GM18507 (cell line): Measurements from ENCODE around the gene WFDC2.
"Not testable (repeated sequence)": the region's sequence is repeated elsewhere in the genome, so short reads cannot be mapped to it uniquely, and the experiment has no call there.

Experiments used
- DNase-seq: peaks from one replicate; pipeline ENCODE4 v3.0.0; 2011; ENCODE audit warnings: low read depth; ENCODE audit not compliant: insufficient read length; ENCODE audit errors: extremely low spot score
- FAIRE-seq: peaks from 2 replicates; lab custom pipeline; 2011; peaks lifted over from hg19 to GRCh38; lab: Jason Lieb, UNC

The WFDC2 gene

GRCh38 chr20:45449528-45449927 is 20.0 kb upstream of the WFDC2 start:
- FAIRE-seq = no peak

GRCh38 chr20:45450097-45450818 is 19.3 kb upstream of the WFDC2 start:
- DNase-seq = no peak
- FAIRE-seq = peak; percentile 64

More at GRCh38 chr20:45449528-45449927, 20.0 kb upstream of the WFDC2 start:
- no peak for DNase-seq

GRCh38 chr20:45452238-45452637 is 17.3 kb upstream of the WFDC2 start:
- DNase-seq (no peak), FAIRE-seq (no peak)

GRCh38 chr20:45452772-45453691 is 16.5 kb upstream of the WFDC2 start:
- DNase-seq = no peak
- FAIRE-seq = no peak

- no peak for DNase-seq
Observed at GRCh38 chr20:45456632-45457031, 12.9 kb upstream of the WFDC2 start.

GRCh38 chr20:45459606-45460005 is 9.9 kb upstream of the WFDC2 start:
- FAIRE-seq = no peak
- DNase-seq = no peak

More at GRCh38 chr20:45456632-45457031, 12.9 kb upstream of the WFDC2 start:
- peak; percentile 56 for FAIRE-seq

- DNase-seq (no peak), FAIRE-seq (no peak)
Observed at GRCh38 chr20:45461225-45461624, 8.3 kb upstream of the WFDC2 start.

- FAIRE-seq = peak; percentile 83
- no peak for DNase-seq
Observed at GRCh38 chr20:45462711-45463509, 6.6 kb upstream of the WFDC2 start.

- FAIRE-seq (no peak), DNase-seq (no peak)
Observed at GRCh38 chr20:45463709-45464108, 5.8 kb upstream of the WFDC2 start.

- DNase-seq = no peak
- FAIRE-seq = no peak
Observed at GRCh38 chr20:45465491-45466266, 3.9 kb upstream of the WFDC2 start.

GRCh38 chr20:45467172-45467571 is 2.4 kb upstream of the WFDC2 start:
- no peak for DNase-seq
- no peak for FAIRE-seq

- FAIRE-seq (no peak), DNase-seq (no peak)
Observed at GRCh38 chr20:45467861-45468260, 1.7 kb upstream of the WFDC2 start.

- FAIRE-seq = peak; percentile 68
- no peak for DNase-seq
Observed at GRCh38 chr20:45470262-45470931, 844 bp downstream of the WFDC2 start.

GRCh38 chr20:45470937-45471336 is 1.4 kb downstream of the WFDC2 start:
- peak; percentile 39 for FAIRE-seq
- no peak for DNase-seq

- DNase-seq, FAIRE-seq: not testable (repeated sequence)
Observed at GRCh38 chr20:45472286-45472685, 2.7 kb downstream of the WFDC2 start.

- not testable (repeated sequence) for DNase-seq, FAIRE-seq
Observed at GRCh38 chr20:45477530-45478148, 8.1 kb downstream of the WFDC2 start.

GRCh38 chr20:45479822-45480221 is 10.3 kb downstream of the WFDC2 start:
- DNase-seq (no peak), FAIRE-seq (no peak)

- no peak for DNase-seq
- FAIRE-seq = no peak
Observed at GRCh38 chr20:45484676-45485075, 15.1 kb downstream of the WFDC2 start.
